Muscle of leg (tissue), 11 donors: ENCODE measurements around the gene GORASP2. TPM values are rescaled to one million over a fixed set of nuclear protein-coding genes. Genes with fewer than 3 reads are reported as not detected.

Experiments used
- DNase-seq: peaks from one replicate; pipeline ENCODE4 v3.0.0; 2013
- H3K27ac ChIP-seq: one replicate; pipeline ENCODE4 v1.5.1; 2013; ENCODE audit warnings: mild to moderate bottlenecking, low read length, control low read depth
- H3K27me3 ChIP-seq: one replicate; pipeline ENCODE4 v1.6.1; 2013; ENCODE audit warnings: low read length; ENCODE audit not compliant: control insufficient read depth, insufficient read depth
- H3K36me3 ChIP-seq: one replicate; pipeline ENCODE4 v1.6.1; 2013; ENCODE audit warnings: low read length; ENCODE audit not compliant: control insufficient read depth, insufficient read depth
- H3K4me1 ChIP-seq: one replicate; pipeline ENCODE4 v1.6.1; 2013; ENCODE audit warnings: low read length; ENCODE audit not compliant: control insufficient read depth, insufficient read depth
- H3K4me3 ChIP-seq: one replicate; pipeline ENCODE4 v1.5.1; 2013; ENCODE audit warnings: low read length, control low read depth
- H3K9me3 ChIP-seq: replicated peaks from 2 replicates; pipeline ENCODE4 v1.6.1; 2013; ENCODE audit warnings: low read depth, low read length; ENCODE audit not compliant: control insufficient read depth
- WGBS: methylation state at CpG from one replicate; pipeline ENCODE4 v1.1.5; 2013; ENCODE audit warnings: missing lambda C conversion rate; ENCODE audit not compliant: insufficient coverage; 5-methylcytosine and 5-hydroxymethylcytosine counted together
- polyA plus RNA-seq, 8 donors: library from polyadenylated mRNA; unstranded; fragments of 120-200 nt; gene quantifications; one replicate each; pipeline versions ENCODE4 v1.2.1 to v1.2.3, GENCODE V29; 2013; ENCODE audit warnings: inconsistent platforms in 1 of 8, low replicate concordance in 1 of 8; ENCODE audit not compliant: insufficient read length in 8 of 8, insufficient read depth in 1 of 8
- total RNA-seq: library from RNA; stranded (reverse); fragments of 120-200 nt; gene quantifications from one replicate; pipeline ENCODE4 v1.2.4, GENCODE V29; 2013

The GORASP2 gene
- total and polyA plus RNA-seq, 9 donors, result 24.6 to 84.6 (median 74.3) TPM

GRCh38 chr2:170930991-170931266, 1.9 kb downstream of the GORASP2 start:
- Histone ChIP-seq H3K4me1 (peaks cover 13% of the 10 kb centered on the region), H3K36me3 (peaks cover 12% of the 10 kb centered on the region), H3K27me3 (no peaks in the 10 kb centered on the region), H3K27ac (no peak overlapping the region), H3K4me3 (no peak overlapping the region), H3K9me3 (no peaks in the 10 kb centered on the region)
- DNase-seq, result no peak
- no CpG with 5 or more reads among the region's 4 CpGs for WGBS

- Histone ChIP-seq H3K4me3 (no peak overlapping the region), H3K36me3 (peaks cover 20% of the 10 kb centered on the region), H3K9me3 (no peaks in the 10 kb centered on the region), H3K4me1 (peaks cover 13% of the 10 kb centered on the region), H3K27me3 (no peaks in the 10 kb centered on the region), H3K27ac (no peak overlapping the region)
- no CpG with 5 or more reads among the region's 1 CpG for WGBS
- DNase-seq, result no peak
Observed at GRCh38 chr2:170932166-170932565, 3.1 kb downstream of the GORASP2 start.

- H3K27me3 ChIP-seq, result no peaks in the 10 kb centered on the region
- DNase-seq, result no peak
- peaks cover 24% of the 10 kb centered on the region for H3K36me3 ChIP-seq
- H3K4me3 ChIP-seq, result no peak overlapping the region
- peaks cover 13% of the 10 kb centered on the region for H3K4me1 ChIP-seq
- H3K27ac ChIP-seq, result no peak overlapping the region
- H3K9me3 ChIP-seq, result no peaks in the 10 kb centered on the region
Observed at GRCh38 chr2:170932948-170933347, 3.9 kb downstream of the GORASP2 start.

GRCh38 chr2:170937709-170938379, 8.8 kb downstream of the GORASP2 start:
- Histone ChIP-seq H3K9me3 (no peaks in the 10 kb centered on the region), H3K27me3 (no peaks in the 10 kb centered on the region), H3K4me1 (no peaks in the 10 kb centered on the region), H3K4me3 (no peak overlapping the region), H3K36me3 (peaks cover 24% of the 10 kb centered on the region), H3K27ac (no peak overlapping the region)
- no peak for DNase-seq
- no CpG with 5 or more reads among the region's 3 CpGs for WGBS

- no peaks in the 10 kb centered on the region for H3K27me3 ChIP-seq
- H3K4me1 ChIP-seq, result no peaks in the 10 kb centered on the region
Observed at GRCh38 chr2:170940066-170940465, 11.0 kb downstream of the GORASP2 start.

GRCh38 chr2:170942615-170943014, 13.6 kb downstream of the GORASP2 start:
- no peak overlapping the region for H3K4me3 ChIP-seq
- WGBS, result no CpG with 5 or more reads among the region's 4 CpGs
- H3K36me3 ChIP-seq, result no peaks in the 10 kb centered on the region
- no peak overlapping the region for H3K27ac ChIP-seq
- H3K4me1 ChIP-seq, result no peaks in the 10 kb centered on the region
- no peaks in the 10 kb centered on the region for H3K9me3 ChIP-seq
- H3K27me3 ChIP-seq, result no peaks in the 10 kb centered on the region
- DNase-seq, result no peak

More at GRCh38 chr2:170940066-170940465, 11.0 kb downstream of the GORASP2 start:
- peaks cover 16% of the 10 kb centered on the region for H3K36me3 ChIP-seq
- no peaks in the 10 kb centered on the region for H3K9me3 ChIP-seq
- no peak overlapping the region for H3K4me3 ChIP-seq
- H3K27ac ChIP-seq, result no peak overlapping the region
- DNase-seq, result no peak

- Histone ChIP-seq H3K27me3 (no peaks in the 10 kb centered on the region), H3K27ac (no peak overlapping the region), H3K4me1 (no peaks in the 10 kb centered on the region), H3K36me3 (no peaks in the 10 kb centered on the region), H3K9me3 (no peaks in the 10 kb centered on the region), H3K4me3 (no peak overlapping the region)
- no peak for DNase-seq
- no CpG with 5 or more reads among the region's 1 CpG for WGBS
Observed at GRCh38 chr2:170943041-170943440, 14.0 kb downstream of the GORASP2 start.

- Histone ChIP-seq H3K4me1 (no peaks in the 10 kb centered on the region), H3K9me3 (no peaks in the 10 kb centered on the region), H3K4me3 (no peak overlapping the region), H3K27me3 (no peaks in the 10 kb centered on the region), H3K27ac (no peak overlapping the region), H3K36me3 (no peaks in the 10 kb centered on the region)
- WGBS, result no CpG with 5 or more reads among the region's 6 CpGs
- DNase-seq, result no peak
Observed at GRCh38 chr2:170943596-170943995, 14.5 kb downstream of the GORASP2 start.

GRCh38 chr2:170944545-170944944, 15.5 kb downstream of the GORASP2 start:
- Histone ChIP-seq H3K36me3 (peaks cover 2% of the 10 kb centered on the region), H3K27ac (no peak overlapping the region), H3K27me3 (no peaks in the 10 kb centered on the region), H3K9me3 (no peaks in the 10 kb centered on the region), H3K4me1 (no peaks in the 10 kb centered on the region), H3K4me3 (no peak overlapping the region)
- WGBS, result 80% methylated on average over 1 of the region's 1 CpG
- DNase-seq, result no peak

GRCh38 chr2:170949415-170949814, 20.4 kb downstream of the GORASP2 start:
- peaks cover 41% of the 10 kb centered on the region for H3K36me3 ChIP-seq
- WGBS, result 79% methylated on average over 5 of the region's 5 CpGs
- H3K27me3 ChIP-seq, result no peaks in the 10 kb centered on the region
- no peak for DNase-seq
- no peak overlapping the region for H3K27ac ChIP-seq
- no peak overlapping the region for H3K4me3 ChIP-seq
- H3K9me3 ChIP-seq, result no peaks in the 10 kb centered on the region
- no peaks in the 10 kb centered on the region for H3K4me1 ChIP-seq

GRCh38 chr2:170950221-170950761, 21.2 kb downstream of the GORASP2 start:
- no peaks in the 10 kb centered on the region for H3K9me3 ChIP-seq
- H3K27ac ChIP-seq, result no peak overlapping the region
- H3K36me3 ChIP-seq, result peaks cover 50% of the 10 kb centered on the region
- no peak overlapping the region for H3K4me3 ChIP-seq
- H3K4me1 ChIP-seq, result no peaks in the 10 kb centered on the region
- no peaks in the 10 kb centered on the region for H3K27me3 ChIP-seq
- 100% methylated on average over 2 of the region's 4 CpGs for WGBS
- DNase-seq, result no peak
